Testis (tissue), 3 donors: ENCODE results near the gene ADAMTS1. TPM values are rescaled to one million over a fixed set of nuclear protein-coding genes. Genes with fewer than 3 reads are reported as not detected.
A peak's percentile ranks its signal among the peaks of the same experiment; 100 is the strongest.

Experiments used
- DNase-seq: peaks from one replicate; pipeline ENCODE4 v3.0.0-alpha.2; 2019
- H3K27ac ChIP-seq, 2 donors: fragments of 200-600 bp; sonication (generic); one replicate each; pipeline ENCODE4 v1.5.1; 2019
- H3K27me3 ChIP-seq: fragments of 200-600 bp; sonication (generic); one replicate; pipeline ENCODE4 v1.5.1; 2019
- H3K36me3 ChIP-seq: fragments of 200-600 bp; sonication (generic); one replicate; pipeline ENCODE4 v1.5.1; 2017; ENCODE audit warnings: low read depth; ENCODE audit errors: missing control alignments
- H3K4me1 ChIP-seq: fragments of 200-600 bp; sonication (generic); one replicate; pipeline ENCODE4 v1.5.1; 2019
- H3K4me3 ChIP-seq, 2 donors: fragments of 200-600 bp; sonication (generic); one replicate each; pipeline ENCODE4 v1.5.1; 2017 to 2019
- H3K9me3 ChIP-seq: fragments of 200-600 bp; sonication (generic); one replicate; pipeline ENCODE4 v1.5.1; 2017
- CTCF ChIP-seq, 3 experiments: fragments of 450-650 bp in 2 of 3; fragments of 200-600 bp in 1 of 3; sonication (generic) in 1 of 3; IDR thresholded peaks; one replicate each; pipeline ENCODE4 v1.5.1; 2016 to 2019; ENCODE audit warnings: antibody characterized with exemption in 3 of 3, mild to moderate bottlenecking in 2 of 3, moderate library complexity in 1 of 3
- POLR2A ChIP-seq: fragments of 450-650 bp; IDR thresholded peaks from one replicate; pipeline ENCODE4 v1.6.1; 2017; ENCODE audit warnings: antibody characterized with exemption, mild to moderate bottlenecking, moderate library complexity
- WGBS, 2 donors: methylation state at CpG; one replicate each; pipeline ENCODE4 v1.1.5; 2018; 5-methylcytosine and 5-hydroxymethylcytosine counted together
- intact Hi-C: fragments of 100-400 bp; cut with DNase I; formaldehyde crosslinking; loops from one replicate; pipeline ENCODE4 v1.15.1; 2023; ENCODE audit warnings: low total_unique reads
- polyA plus RNA-seq: library from polyadenylated mRNA; stranded (reverse); fragments of 350-450 nt; fragmentation: Illumina TruSeq; extraction: RNeasy Lipid Tissue Mini Kit (QIAGEN cat#74804); gene quantifications from one replicate; pipeline ENCODE4 v1.2.3, GENCODE V29; 2014; ENCODE audit warnings: low read depth, low replicate concordance; ENCODE audit not compliant: insufficient read depth
- total RNA-seq, 2 donors: library from RNA; depleted of rRNA; stranded (reverse); fragments of >200 nt; gene quantifications; one replicate each; pipeline ENCODE4 v1.2.3, GENCODE V29; 2016

ADAMTS1 gene
- total and polyA plus RNA-seq, 3 donors from 2014 or later, result 15.9 to 33.7 (median 31.3) TPM

- H3K4me1 ChIP-seq, result peaks cover 4% of the 10 kb centered on the region
- 1 to 4% methylated on average over 33 to 35 of the region's 35 CpGs for WGBS, 2 donors
- TF ChIP-seq CTCF (IDR thresholded peaks at IDR 0.05), result peak in 2 of 3 experiments; percentile 27 to 33
- TF ChIP-seq POLR2A, result no peak
- H3K36me3 ChIP-seq, result no peaks in the 10 kb centered on the region
- DNase-seq, result peak; percentile 92
- no peaks in the 10 kb centered on the region for H3K27me3 ChIP-seq
- intact Hi-C loops, result loop anchor here (10.0 kb wide), 1 partner anchor 1902 kb away; no protein-coding TSS in a partner anchor
- peak overlapping the region; percentile 75 to 93 for H3K27ac ChIP-seq
- H3K9me3 ChIP-seq, result no peaks in the 10 kb centered on the region
- H3K4me3 ChIP-seq, result peak overlapping the region; percentile 76 to 91
Observed at GRCh38 chr21:26842974-26843932, 2.0 kb downstream of the ADAMTS1 start.

- intact Hi-C loops, result loop anchor here (10.0 kb wide), 1 partner anchor 1903 kb away; no protein-coding TSS in a partner anchor
- H3K4me1 ChIP-seq, result peaks cover 4% of the 10 kb centered on the region
Observed at GRCh38 chr21:26842300-26842699, 2.9 kb downstream of the ADAMTS1 start.

GRCh38 chr21:26840912-26841311 lies 4.3 kb downstream of the ADAMTS1 start:
- no peak overlapping the region for H3K27ac ChIP-seq
- 79 to 86% methylated on average over 7 of the region's 7 CpGs for WGBS, 2 donors
- H3K4me1 ChIP-seq, result peaks cover 4% of the 10 kb centered on the region
- no peaks in the 10 kb centered on the region for H3K9me3 ChIP-seq
- intact Hi-C loops, result loop anchor here (10.0 kb wide), 1 partner anchor 1904 kb away; no protein-coding TSS in a partner anchor
- no peak for DNase-seq
- H3K27me3 ChIP-seq, result no peaks in the 10 kb centered on the region
- no peaks in the 10 kb centered on the region for H3K36me3 ChIP-seq
- H3K4me3 ChIP-seq, result no peak overlapping the region
- no peak for TF ChIP-seq POLR2A
- no peak for TF ChIP-seq CTCF (IDR thresholded peaks at IDR 0.05)

More at GRCh38 chr21:26842300-26842699, 2.9 kb downstream of the ADAMTS1 start:
- H3K27ac ChIP-seq, result peak overlapping the region in 1 of 2 donors; percentile 93
- H3K9me3 ChIP-seq, result no peaks in the 10 kb centered on the region
- 55 to 56% methylated on average over 11 of the region's 11 CpGs for WGBS, 2 donors
- peak overlapping the region; percentile 6 to 91 for H3K4me3 ChIP-seq
- H3K27me3 ChIP-seq, result no peaks in the 10 kb centered on the region
- DNase-seq, result no peak
- no peaks in the 10 kb centered on the region for H3K36me3 ChIP-seq
- no peak for TF ChIP-seq POLR2A
- no peak for TF ChIP-seq CTCF (IDR thresholded peaks at IDR 0.05)

GRCh38 chr21:26840201-26840600 lies 5.0 kb downstream of the ADAMTS1 start:
- DNase-seq, result no peak
- H3K27me3 ChIP-seq, result no peaks in the 10 kb centered on the region
- TF ChIP-seq POLR2A (no peak), CTCF (IDR thresholded peaks at IDR 0.05) (no peak)
- intact Hi-C loops, result loop anchor here (10.0 kb wide), 1 partner anchor 1905 kb away; no protein-coding TSS in a partner anchor
- no peak overlapping the region for H3K4me3 ChIP-seq
- H3K27ac ChIP-seq, result peak overlapping the region in 1 of 2 donors; percentile 13
- H3K36me3 ChIP-seq, result no peaks in the 10 kb centered on the region
- WGBS, 2 donors, result 82 to 88% methylated on average over 10 of the region's 10 CpGs
- H3K9me3 ChIP-seq, result no peaks in the 10 kb centered on the region
- H3K4me1 ChIP-seq, result peaks cover 4% of the 10 kb centered on the region
